Loucy (cell line): ENCODE measurements around the gene LSM5.

Source experiments
- EZH2phosphoT487 ChIP-seq: fragments of 200-600 bp; IDR thresholded peaks from 2 replicates; pipeline ENCODE4 v1.6.1; 2018; ENCODE audit warnings: antibody characterized with exemption, mild to moderate bottlenecking, moderate library complexity, borderline replicate concordance
- TF ChIP-seq, protein P1 (sequence below): fragments of 200-600 bp; sonication (generic); conservative IDR thresholded peaks from 2 replicates; pipeline ENCODE4 v1.5.1; 2014; ENCODE audit warnings: mild to moderate bottlenecking, antibody characterized with exemption, low read length

DNA sequence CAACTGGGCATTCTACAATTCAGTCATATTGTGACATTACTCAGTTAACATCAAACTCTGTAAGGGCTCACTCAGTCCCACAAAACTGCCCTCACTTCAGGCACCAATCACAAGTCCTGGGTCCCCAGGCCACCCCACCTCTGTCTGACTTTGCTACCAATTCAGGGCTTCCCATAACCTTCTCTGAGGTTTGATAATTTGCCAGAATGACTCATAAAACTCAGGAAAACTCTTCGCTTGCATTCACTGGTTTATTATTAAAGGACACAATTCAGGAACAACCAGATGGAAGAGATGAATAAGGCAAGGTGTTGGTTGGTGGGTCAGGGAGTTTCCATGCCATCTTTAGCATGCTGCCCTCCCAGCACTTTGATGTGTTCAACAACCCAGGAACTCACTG lies 46.4 kb upstream of the LSM5 start:
- TF ChIP-seq, protein P1, sequence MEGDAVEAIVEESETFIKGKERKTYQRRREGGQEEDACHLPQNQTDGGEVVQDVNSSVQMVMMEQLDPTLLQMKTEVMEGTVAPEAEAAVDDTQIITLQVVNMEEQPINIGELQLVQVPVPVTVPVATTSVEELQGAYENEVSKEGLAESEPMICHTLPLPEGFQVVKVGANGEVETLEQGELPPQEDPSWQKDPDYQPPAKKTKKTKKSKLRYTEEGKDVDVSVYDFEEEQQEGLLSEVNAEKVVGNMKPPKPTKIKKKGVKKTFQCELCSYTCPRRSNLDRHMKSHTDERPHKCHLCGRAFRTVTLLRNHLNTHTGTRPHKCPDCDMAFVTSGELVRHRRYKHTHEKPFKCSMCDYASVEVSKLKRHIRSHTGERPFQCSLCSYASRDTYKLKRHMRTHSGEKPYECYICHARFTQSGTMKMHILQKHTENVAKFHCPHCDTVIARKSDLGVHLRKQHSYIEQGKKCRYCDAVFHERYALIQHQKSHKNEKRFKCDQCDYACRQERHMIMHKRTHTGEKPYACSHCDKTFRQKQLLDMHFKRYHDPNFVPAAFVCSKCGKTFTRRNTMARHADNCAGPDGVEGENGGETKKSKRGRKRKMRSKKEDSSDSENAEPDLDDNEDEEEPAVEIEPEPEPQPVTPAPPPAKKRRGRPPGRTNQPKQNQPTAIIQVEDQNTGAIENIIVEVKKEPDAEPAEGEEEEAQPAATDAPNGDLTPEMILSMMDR: no peak
- no peak for TF ChIP-seq EZH2phosphoT487
